Activated CD4-positive, alpha-beta T cell treated with anti-CD3 and anti-CD28 coated beads, Interleukin-2, Interleukin-4, amounts not matched to agents 100 ng/mL and 50 ng/mL, durations not matched to agents 16 hours and 8 hours (primary cell): ENCODE data around the gene FHIT.

Source experiments
- DNase-seq: peaks from one replicate; pipeline ENCODE4 v3.0.0-alpha.2; 2020; ENCODE audit warnings: low spot score

FHIT gene

DNA sequence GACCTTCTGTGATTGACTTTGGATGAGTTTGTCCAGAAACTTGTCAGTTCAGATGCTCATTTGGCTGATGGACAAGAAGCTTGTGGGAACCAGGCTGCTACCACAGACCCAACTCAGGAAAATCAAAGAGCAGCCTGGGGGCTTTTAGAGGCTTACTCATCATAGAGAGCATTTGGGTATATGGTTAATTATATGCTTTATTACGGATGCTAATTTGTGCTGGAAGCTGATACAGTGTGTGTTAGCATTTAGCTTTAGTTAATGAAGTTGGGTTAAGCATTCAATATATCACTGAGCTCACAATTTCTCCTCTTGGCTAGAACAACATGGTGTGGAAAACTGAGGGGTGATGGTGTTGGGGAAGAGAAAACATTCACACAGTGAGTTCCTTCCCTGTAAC, 1537.2 kb downstream of the FHIT start:
- no peak for DNase-seq

DNA sequence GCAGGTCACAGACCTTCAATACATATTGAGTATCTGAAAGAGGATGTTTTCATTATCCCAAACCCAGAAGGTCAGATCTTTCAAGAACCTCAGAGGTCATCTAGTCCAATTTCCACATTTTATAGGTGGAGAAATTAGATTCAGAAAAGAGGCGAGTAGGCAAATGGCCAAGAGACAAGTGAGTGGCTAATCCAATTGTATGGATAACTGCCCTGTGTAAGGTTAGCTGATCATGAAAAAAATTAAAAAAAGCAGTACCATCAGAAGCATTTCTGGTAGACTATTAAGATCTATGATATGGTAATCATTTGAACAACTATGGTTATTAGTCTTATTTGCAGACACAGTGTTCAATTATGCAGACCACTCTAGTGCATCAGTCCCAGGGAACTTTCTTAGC, 1540.7 kb downstream of the FHIT start:
- DNase-seq = no peak

GRCh38 chr3:59709702-59710553, 1541.3 kb downstream of the FHIT start:
- DNase-seq = no peak

DNA sequence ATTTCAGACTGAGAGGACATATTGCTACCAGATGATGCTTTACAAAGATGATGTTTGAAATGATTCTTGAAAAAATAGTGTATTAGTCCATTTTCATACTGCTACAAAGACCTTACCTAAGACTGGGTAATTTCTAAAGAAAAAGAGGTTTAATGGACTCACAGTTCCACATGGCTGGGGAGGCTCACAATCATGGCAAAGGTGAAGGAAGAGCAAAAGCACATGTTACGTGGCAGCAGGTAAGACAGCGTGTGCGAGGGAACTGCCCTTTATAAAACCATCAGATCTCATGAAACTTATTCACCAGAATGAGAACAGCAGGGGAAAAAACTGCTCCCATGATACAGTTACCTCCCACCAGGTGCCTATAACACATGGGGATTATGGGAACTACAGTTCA, 1543.0 kb downstream of the FHIT start:
- DNase-seq = no peak

DNA sequence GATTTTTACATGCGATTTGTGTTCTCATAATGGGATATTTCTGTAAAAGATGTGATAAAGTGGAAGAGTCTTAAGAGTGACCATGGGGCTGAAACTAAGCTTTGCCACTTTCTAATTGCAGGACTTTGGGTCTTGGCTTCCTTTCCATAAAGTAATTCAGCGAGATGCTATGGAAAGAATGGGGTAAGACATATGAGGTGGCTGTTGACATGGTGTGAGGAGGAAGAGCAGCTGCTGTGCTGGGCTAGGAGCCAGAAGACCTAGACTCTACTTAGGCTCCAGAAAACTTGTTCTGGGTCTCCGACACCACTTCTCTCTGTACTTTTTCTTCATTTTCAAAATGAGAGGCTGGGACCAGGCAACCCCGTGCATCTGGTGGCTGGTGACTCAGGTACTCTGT, 1547.0 kb downstream of the FHIT start:
- DNase-seq = no peak

DNA sequence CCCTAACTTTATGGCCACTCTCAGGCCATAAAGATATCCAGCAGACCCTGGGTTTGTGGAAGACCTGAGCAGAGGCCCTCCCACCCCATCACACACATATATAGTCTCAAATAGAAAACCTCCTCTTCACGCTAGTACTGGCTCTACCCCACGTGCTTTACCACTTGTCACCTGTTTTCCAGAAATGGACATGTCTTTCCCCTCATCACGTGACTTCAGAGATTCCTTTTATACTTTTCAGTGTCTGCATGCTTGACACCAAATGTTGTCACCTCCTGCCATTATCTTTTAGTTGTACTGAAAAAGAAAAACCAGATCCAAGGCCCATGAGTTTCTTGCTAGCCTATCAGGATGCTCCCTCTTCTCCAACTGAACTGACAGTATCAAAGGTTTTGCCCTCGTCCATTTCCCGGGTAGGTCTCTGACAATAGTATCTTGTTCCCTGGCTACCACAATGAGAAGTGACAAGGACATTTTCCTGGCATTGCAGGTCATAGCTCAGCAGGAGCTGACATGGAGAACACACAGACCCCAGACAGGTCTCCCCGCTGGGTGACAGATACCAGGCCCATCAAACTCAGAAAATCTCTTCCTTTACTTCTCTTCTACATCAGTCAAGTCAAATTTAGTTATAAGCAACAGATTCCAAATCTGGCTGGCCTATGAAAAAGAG, 1551.5 kb downstream of the FHIT start:
- DNase-seq = no peak
